ENCODE data around the gene TNIP2. TPM values are rescaled to one million over a fixed set of nuclear protein-coding genes. Genes with fewer than 3 reads are reported as not detected.

Gene TNIP2
- total RNA-seq, 4 donors from 2014 or later, result 56.1 to 85.5 (median 75.4) TPM

DNA sequence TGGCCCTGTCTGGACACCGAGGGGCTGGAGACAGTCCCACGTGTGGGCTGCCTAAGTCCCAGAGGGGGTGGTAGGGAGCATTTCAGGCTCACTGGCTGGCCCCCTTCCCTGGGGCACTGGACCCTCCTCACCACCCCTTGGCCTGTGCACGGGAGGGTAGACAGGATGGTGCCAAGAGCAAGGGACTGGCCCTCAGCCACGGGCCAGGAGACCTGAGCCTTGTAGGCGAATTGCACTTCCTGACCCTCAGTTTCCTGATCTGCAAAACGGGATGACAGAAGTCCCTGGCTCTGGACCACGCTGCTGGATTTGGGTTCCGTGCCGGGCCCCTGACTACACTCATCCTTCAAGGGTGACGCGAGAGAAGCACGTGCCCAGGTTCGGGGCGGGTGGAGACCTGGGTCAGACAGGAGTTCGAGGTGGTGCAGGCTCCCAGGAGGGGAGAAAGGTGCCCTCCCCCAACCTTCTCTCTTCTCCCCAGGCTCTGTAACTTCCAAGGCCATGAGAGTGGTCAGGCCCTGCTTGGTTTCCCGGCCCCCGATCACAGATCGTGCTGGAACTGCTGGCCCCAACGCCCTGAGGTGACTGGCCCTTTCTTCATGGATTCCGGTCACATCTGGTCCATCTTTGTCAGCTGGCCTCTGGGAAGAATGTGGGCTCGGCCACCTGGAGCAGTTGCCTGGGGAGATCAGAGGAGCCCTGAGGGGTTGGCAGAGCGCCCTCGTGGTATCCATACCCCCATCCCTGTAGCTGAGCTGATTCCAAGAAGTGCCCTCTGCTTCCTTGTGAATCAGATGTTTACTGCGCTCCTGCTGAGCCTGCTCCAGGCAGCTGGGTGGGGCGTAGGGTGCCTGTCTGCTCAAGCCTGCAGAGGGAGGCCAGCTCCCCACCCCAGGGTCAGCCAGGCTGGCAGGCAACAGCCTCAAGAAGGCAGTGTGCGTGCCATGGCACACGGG, 40.0 kb upstream of the TNIP2 start:
- peaks cover 89 to 100% (median 98%) of the 10 kb centered on the region in 4 donors for H3K4me1 ChIP-seq
- no peak for DNase-seq (ENCODE audit: extremely low spot score)
- TF ChIP-seq, protein P1, sequence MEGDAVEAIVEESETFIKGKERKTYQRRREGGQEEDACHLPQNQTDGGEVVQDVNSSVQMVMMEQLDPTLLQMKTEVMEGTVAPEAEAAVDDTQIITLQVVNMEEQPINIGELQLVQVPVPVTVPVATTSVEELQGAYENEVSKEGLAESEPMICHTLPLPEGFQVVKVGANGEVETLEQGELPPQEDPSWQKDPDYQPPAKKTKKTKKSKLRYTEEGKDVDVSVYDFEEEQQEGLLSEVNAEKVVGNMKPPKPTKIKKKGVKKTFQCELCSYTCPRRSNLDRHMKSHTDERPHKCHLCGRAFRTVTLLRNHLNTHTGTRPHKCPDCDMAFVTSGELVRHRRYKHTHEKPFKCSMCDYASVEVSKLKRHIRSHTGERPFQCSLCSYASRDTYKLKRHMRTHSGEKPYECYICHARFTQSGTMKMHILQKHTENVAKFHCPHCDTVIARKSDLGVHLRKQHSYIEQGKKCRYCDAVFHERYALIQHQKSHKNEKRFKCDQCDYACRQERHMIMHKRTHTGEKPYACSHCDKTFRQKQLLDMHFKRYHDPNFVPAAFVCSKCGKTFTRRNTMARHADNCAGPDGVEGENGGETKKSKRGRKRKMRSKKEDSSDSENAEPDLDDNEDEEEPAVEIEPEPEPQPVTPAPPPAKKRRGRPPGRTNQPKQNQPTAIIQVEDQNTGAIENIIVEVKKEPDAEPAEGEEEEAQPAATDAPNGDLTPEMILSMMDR (IDR thresholded peaks at IDR 0.05), result no peak
- TF ChIP-seq POLR2AphosphoS5 (IDR thresholded peaks at IDR 0.05), result peak in 1 of 2 donors; percentile 37
- no peaks in the 10 kb centered on the region for H3K9me3 ChIP-seq
- H3K27ac ChIP-seq (replicated peaks in 1 of 4), result peak overlapping the region; percentile 59 to 82 (median 80)
- intact Hi-C loops (cut with DNase I), result no loop called here
- H3K4me3 ChIP-seq, result no peak overlapping the region
- H3K27me3 ChIP-seq, result no peaks in the 10 kb centered on the region
- no peaks in the 10 kb centered on the region for H3K36me3 ChIP-seq
- 82% methylated on average over 17 of the region's 27 CpGs for whole genome bisulfite sequencing

- Histone ChIP-seq H3K36me3 (no peaks in the 10 kb centered on the region), H3K27ac (replicated peaks in 1 of 4) (peak overlapping the region; percentile 59 to 82 (median 80)), H3K9me3 (no peaks in the 10 kb centered on the region), H3K27me3 (no peaks in the 10 kb centered on the region), H3K4me3 (no peak overlapping the region), H3K4me1 (peaks cover 81 to 93% (median 91%) of the 10 kb centered on the region in 4 donors)
- 87% methylated on average over 17 of the region's 17 CpGs for whole genome bisulfite sequencing
- TF ChIP-seq EP300 (IDR thresholded peaks at IDR 0.05) (no peak), POLR2A (IDR thresholded peaks at IDR 0.05; ENCODE audit: low read depth) (no peak), POLR2AphosphoS5 (IDR thresholded peaks at IDR 0.05) (no peak)
- TF ChIP-seq, protein P1 (IDR thresholded peaks at IDR 0.05), result no peak
- intact Hi-C loops (cut with DNase I), result no loop called here
- DNase-seq (ENCODE audit: extremely low spot score), result no peak
Measured at GRCh38 chr4:2795300-2795892, 39.3 kb upstream of the TNIP2 start.

GRCh38 chr4:2794486-2795299, 38.6 kb upstream of the TNIP2 start:
- Histone ChIP-seq H3K27ac (replicated peaks in 1 of 4) (peak overlapping the region; percentile 59 to 82 (median 76)), H3K4me1 (peaks cover 74 to 86% (median 84%) of the 10 kb centered on the region in 4 donors), H3K4me3 (peak overlapping the region; percentile 64 to 84 (median 72)), H3K9me3 (no peaks in the 10 kb centered on the region), H3K36me3 (no peaks in the 10 kb centered on the region), H3K27me3 (no peaks in the 10 kb centered on the region)
- TF ChIP-seq POLR2AphosphoS5 (IDR thresholded peaks at IDR 0.05) (no peak), POLR2A (IDR thresholded peaks at IDR 0.05; ENCODE audit: low read depth) (no peak), EP300 (IDR thresholded peaks at IDR 0.05) (no peak)
- TF ChIP-seq, protein P1 (IDR thresholded peaks at IDR 0.05), result no peak
- 75% methylated on average over 5 of the region's 11 CpGs for WGBS
- no peak for DNase-seq (ENCODE audit: extremely low spot score)
- intact Hi-C loops (cut with DNase I), result no loop called here

DNA sequence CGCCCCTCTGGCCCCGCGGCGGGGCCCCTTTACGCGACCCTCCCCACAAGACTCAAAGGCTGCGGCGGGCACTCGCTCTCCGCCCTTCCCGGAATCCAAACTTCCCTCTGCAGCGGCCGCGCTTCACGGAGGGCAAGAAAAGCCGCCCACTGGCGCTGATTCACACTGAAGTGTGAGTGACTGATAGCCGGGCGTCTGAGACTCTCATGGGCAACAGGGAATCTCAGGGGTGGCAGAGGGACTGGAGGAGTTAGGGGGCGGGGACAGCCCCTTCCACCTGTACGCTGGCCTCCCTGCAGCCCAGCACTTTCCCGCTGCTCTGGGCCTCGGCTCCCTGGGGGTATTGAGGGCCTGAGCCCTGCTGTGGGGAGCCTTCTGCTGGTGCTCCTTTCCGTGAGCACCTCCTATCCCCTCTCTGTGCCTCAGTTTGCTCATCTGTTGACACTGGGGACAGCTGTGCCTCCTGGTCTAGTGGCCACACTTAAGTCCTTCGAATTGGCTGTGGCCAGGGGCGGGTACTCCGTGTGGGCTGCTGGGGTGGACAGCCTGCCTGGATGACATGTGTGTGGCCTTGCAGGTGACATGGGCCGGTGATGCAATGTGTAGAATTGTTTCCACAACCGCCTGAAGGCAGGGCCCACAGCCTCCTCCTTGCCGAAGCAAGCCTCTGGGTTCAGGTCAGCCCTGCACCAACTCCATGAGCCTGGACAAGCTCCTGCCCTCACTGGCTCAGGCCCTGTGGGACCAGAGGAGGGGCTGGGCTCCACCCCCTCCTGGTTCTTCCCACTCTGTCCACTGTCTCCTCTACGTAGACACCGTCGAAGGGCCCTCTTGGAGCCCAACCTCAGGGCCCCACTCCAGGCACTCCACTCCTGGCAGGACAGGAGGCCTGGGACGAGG, 37.7 kb upstream of the TNIP2 start:
- WGBS, result 30% methylated on average over 22 of the region's 34 CpGs
- Histone ChIP-seq H3K9me3 (no peaks in the 10 kb centered on the region), H3K4me3 (peak overlapping the region; percentile 64 to 84 (median 72)), H3K4me1 (peaks cover 68 to 80% (median 76%) of the 10 kb centered on the region in 4 donors), H3K36me3 (no peaks in the 10 kb centered on the region), H3K27ac (replicated peaks in 1 of 4) (peak overlapping the region; percentile 59 to 82 (median 76)), H3K27me3 (no peaks in the 10 kb centered on the region)
- DNase-seq (ENCODE audit: extremely low spot score), result no peak
- intact Hi-C loops (cut with DNase I), result no loop called here
- no peak for TF ChIP-seq POLR2AphosphoS5 (IDR thresholded peaks at IDR 0.05)
- TF ChIP-seq POLR2A (IDR thresholded peaks at IDR 0.05; ENCODE audit: low read depth), result no peak
- TF ChIP-seq, protein P1 (IDR thresholded peaks at IDR 0.05), result no peak
- no peak for TF ChIP-seq EP300 (IDR thresholded peaks at IDR 0.05)

Data from esophagus muscularis mucosa (tissue), 4 donors.